Measurements from ENCODE around the gene CCDC102A.

Gene CCDC102A

GRCh38 chr16:57477531-57478202, 58.7 kb downstream of the CCDC102A start:
- no peak for DNase-seq (ENCODE audit: low read depth)

DNA sequence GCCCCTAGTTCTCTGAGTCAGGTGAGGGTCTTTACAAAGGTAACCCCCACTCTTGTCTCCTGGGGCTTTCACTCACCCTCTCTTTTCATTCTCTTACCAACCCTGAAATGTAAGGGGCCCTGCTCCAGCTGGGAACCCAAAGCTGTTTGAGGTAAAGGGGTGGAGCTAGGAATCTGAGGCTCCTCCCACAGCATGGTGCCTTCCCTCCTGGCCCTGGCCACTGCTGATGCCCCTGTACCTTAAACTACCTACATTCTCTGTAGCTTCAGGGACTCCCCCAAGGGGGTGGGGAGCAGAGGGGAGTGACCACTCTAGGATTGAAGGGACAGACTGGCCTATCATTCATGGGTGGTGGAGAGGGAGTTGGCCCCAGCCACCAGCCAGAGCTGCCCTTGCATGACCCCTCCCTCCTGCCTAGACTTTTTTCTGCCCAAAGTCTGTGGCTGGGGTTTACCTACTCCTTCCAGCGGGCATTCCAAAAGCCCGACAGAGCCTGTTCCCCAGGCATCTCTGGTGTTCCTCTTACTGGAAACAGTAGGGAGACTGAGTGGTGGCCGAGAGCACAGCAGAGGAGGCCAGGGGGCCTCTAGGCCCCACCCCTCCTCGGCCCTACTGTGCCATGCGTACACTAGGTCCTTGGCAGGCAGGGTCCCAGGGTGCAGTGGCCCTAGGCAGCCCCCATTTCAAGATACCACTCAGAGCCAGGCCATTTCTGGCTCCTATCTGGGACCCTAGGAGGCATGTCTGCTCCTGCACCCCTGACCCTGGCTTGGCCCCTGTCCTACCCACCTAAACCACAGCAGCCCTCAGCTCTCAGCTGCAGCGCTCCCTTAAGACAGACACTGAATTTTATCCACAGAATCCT, 59.6 kb downstream of the CCDC102A start:
- DNase-seq (ENCODE audit: low read depth): no peak

- DNase-seq (ENCODE audit: low read depth): no peak
Measured at GRCh38 chr16:57475711-57476339, 60.5 kb downstream of the CCDC102A start.

DNA sequence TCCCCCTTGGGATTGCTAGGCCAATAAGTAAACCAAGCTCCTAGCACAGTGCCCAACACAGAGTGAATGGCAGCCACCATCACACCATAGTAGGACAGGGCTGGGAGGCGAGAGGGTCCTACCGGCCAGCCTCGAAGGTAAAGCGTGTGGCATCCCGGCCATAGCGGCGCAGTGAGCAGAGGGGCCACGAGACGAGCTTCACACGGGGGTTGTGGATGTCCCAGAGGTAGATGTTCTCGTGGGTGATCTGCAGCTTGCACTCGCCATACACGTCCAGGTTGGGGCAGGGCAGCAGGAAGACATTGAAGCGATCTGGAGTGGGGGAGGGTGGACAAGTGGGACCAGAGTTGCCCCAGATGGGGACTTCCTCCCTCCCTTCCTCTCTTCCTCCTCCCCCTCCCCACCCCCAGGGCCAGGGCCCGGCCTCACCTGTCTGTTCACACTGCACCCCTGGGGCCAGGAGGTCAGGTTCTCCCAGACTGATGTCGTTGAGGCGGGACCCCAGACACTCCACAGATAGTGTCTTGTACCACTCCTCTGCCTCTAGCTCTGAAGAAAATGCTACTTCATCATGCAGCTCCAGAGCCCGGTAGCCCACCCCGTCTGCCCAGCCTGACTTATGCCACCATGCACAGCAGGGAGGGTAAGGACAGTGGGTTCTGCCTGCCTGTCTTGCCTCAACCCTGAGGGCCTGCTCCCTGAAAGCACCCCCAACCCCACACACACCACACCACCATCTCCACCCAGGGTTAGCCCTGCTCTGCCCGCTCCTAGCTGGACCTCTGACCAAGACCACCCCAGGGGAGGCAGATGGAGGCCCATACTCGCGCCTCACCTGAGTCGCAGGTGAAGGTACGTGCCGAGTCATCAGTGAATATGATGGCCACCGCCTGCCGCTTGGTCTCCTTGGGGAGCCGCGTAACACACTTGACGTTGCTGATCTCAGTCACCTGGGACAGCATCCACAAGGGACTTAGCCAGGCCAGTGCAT, 61.4 kb downstream of the CCDC102A start:
- DNase-seq (ENCODE audit: low read depth): no peak

DNA sequence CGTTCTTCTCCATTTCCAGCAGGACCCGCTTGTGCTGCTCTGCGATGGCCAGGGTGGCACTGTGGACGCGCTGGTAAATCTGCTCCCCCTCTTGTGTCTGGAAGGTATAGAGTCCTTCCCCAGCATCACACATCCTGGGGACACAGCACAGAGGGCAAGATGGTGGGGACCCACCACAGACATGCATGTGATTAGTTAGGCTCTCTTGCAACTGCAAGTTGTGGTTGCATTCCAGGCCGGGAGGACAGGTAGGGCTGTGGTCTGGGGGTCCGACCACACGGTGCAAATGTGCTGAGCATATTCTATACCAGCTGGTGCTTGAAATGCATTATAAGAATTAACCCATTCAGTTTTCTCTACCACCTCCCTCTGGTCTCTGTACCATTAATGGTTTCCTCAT, 62.5 kb downstream of the CCDC102A start:
- no peak for DNase-seq (ENCODE audit: low read depth)

- DNase-seq (ENCODE audit: low read depth): no peak
Measured at GRCh38 chr16:57473176-57473840, 63.1 kb downstream of the CCDC102A start.

GRCh38 chr16:57472665-57473060, 63.7 kb downstream of the CCDC102A start:
- DNase-seq (ENCODE audit: low read depth): no peak

DNA sequence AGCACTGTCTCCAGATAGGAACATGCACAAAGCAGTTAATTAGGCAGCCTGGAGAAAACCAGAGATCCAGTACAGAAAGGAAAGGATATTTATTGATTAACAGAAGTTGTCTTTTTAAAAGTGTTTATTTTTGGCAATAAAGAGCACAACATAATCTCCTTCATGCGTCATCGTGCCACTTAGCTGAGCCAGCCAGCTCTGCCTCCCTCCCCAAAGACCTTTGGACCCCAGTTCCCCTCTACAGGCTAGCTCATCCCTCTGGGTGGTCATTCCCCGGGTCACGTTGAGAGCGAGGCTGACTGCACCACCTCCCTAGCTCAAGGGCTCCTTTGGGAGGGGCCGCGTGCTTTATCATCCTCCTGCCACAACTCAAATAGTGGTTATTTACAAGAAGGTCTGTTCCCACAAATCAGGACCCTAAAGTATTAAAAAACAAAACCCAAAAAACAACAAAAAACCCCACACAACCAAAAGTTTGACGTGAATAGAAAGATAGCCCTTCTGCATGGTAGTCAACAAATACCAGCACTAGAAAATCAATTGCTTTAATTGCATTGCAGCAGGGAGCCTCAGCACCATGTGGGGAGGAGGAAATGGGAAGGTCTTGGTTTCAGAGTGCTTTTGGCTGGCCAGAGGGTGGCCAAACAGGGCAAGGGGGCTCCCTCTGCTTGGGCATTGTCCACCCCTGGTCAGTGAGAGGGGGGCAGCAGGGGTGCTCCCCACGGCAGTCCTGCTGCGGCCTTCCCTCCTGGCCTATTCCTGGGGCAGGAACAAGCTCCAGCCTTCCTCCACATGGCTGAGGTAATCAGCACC, 64.3 kb downstream of the CCDC102A start:
- no peak for DNase-seq (ENCODE audit: low read depth)

DNA sequence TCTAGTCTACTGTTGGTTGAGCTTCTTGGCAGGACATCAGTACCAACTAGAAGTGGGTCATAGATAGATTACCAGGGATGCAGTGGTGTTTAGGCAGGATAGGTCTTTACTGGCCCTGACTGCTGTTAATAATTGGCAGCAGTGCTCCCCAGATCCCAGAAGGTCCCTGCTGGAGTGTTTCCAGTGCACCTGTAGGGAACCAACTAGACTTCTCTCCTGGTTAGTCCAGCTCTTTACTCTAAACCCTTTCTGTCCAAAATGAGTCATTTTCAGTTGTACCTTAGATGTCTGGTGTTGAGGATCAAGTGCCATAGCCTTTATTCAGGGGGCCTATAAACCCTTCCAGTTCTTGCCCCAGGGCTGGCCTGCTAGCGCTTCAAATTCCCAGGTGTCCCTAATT, 65.2 kb downstream of the CCDC102A start:
- DNase-seq (ENCODE audit: low read depth): no peak

DNA sequence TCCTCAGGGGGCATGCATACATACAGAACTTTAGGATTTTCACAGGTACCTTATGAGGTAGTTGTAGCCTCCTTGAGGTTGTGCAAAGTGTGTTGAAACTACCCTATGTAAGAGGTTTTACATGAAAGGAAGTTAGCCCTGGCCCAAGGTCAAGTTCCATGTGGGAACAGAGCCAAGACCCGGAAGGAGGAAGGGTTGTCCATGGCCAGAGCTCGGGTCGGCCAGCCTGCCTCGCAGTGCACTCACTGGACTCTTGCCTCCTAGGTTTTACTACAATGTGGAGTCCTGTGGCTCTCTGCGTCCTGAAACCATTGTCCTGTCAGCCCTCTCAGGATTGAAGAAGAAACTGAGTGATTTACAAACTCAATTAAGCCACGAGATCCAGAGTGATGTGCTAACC, 65.7 kb downstream of the CCDC102A start:
- no peak for DNase-seq (ENCODE audit: low read depth)

DNA sequence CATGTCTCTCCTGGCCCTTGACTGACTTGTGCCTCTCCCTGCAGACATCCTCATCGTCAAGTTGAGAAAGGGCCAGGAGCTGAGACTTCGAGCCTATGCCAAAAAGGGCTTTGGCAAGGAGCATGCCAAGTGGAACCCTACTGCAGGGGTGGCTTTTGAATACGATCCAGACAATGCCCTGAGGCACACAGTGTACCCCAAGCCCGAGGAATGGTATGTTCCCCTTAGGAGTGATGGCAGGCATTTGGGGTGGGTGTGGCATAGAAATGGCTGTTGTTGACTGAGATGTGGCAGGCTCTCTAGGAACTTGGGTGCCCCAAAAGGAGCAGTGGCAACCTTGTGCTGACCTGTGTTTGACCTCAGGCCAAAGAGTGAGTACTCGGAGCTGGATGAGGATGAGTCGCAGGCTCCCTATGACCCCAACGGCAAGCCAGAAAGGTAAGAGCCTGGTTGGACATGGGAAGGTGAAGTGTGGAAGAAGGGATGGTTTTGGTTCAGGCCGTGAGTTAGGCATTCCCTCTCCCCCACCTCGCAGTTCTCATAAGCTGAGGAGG, 66.4 kb downstream of the CCDC102A start:
- DNase-seq (ENCODE audit: low read depth): no peak

- DNase-seq (ENCODE audit: low read depth): no peak
Measured at GRCh38 chr16:57469046-57469445, 67.3 kb downstream of the CCDC102A start.

DNA sequence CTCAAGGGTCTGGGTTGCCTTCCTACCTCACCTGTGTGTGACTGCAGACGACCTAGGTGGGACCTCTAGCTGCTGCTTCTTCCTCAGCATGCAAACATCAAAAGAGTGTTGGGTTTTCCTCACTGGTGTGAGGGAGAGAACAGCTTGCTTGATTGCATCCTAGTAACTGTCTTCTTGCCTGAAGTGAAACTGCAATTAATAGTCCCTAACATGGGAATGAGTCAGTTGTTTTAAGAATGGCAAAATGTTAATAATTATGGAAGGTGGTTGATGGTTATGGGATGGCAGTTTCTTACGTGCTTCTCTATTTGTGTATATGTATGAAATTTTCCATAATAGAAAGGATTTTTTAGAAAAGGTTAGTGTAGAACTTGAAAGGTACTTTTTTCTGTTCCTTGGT, 68.0 kb downstream of the CCDC102A start:
- DNase-seq (ENCODE audit: low read depth): no peak

- no peak for DNase-seq (ENCODE audit: low read depth)
Measured at GRCh38 chr16:57464523-57464922, 71.8 kb downstream of the CCDC102A start.

- no peak for DNase-seq (ENCODE audit: low read depth)
Measured at GRCh38 chr16:57462978-57463362, 73.4 kb downstream of the CCDC102A start.

GRCh38 chr16:57462209-57462977, 74.0 kb downstream of the CCDC102A start, which contains the start of gene POLR2C:
Gene POLR2C, plus strand, starts transcription at chr16:57462679. Its CDS starts 46 bp downstream, at chr16:57462725.
- peak; percentile 57 for DNase-seq (ENCODE audit: low read depth)
